Heart right ventricle (tissue), 16 donors: ENCODE results near the gene STX2. TPM values are rescaled to one million over a fixed set of nuclear protein-coding genes. Genes with fewer than 3 reads are reported as not detected.

Experiments used
- ATAC-seq, 8 donors: fragments of 200-7000 bp; cut with Tn5 transposase; one replicate each; pipeline ENCODE4 v1.9.1; 2020; ENCODE audit warnings: mild to moderate bottlenecking in 8 of 8, moderate library complexity in 8 of 8, moderate number of reproducible peaks in 1 of 8
- DNase-seq, 2 donors: peaks; one replicate each; pipeline ENCODE4 v3.0.0-alpha.2; 2020
- H3K27ac ChIP-seq, 10 donors: fragments of 200-600 bp; sonication (generic) in 2 of 10; one replicate each; pipeline versions ENCODE4 v1.5.0 to v1.8.0; 2020 to 2022; ENCODE audit warnings: mild to moderate bottlenecking in 3 of 10
- H3K27me3 ChIP-seq, 7 donors: fragments of 200-600 bp; one replicate each; pipeline ENCODE4 v1.8.0; 2021 to 2022; ENCODE audit warnings: mild to moderate bottlenecking in 2 of 7
- H3K36me3 ChIP-seq, 9 donors: fragments of 200-600 bp; sonication (generic) in 1 of 9; one replicate each; pipeline versions ENCODE4 v1.5.0 to v1.8.0; 2020 to 2022; ENCODE audit warnings: mild to moderate bottlenecking in 2 of 9
- H3K4me1 ChIP-seq, 9 donors: fragments of 200-600 bp; sonication (generic) in 1 of 9; one replicate each; pipeline versions ENCODE4 v1.5.0 to v1.8.0; 2020 to 2022; ENCODE audit warnings: mild to moderate bottlenecking in 4 of 9
- H3K4me3 ChIP-seq, 10 donors: fragments of 200-600 bp; sonication (generic) in 2 of 10; one replicate each; pipeline versions ENCODE4 v1.5.0 to v1.8.0; 2020 to 2022; ENCODE audit warnings: mild to moderate bottlenecking in 7 of 10, moderate library complexity in 2 of 10
- H3K9me3 ChIP-seq, 11 donors: fragments of 200-600 bp in 10 of 11; sonication (generic) in 2 of 11; one replicate each; pipeline versions ENCODE4 v1.5.0 to v1.8.0; 2013 to 2022; ENCODE audit warnings: mild to moderate bottlenecking in 2 of 11, control low read depth in 1 of 11, moderate library complexity in 1 of 11
- CTCF ChIP-seq, 9 donors: fragments of 200-600 bp; sonication (generic) in 2 of 9; IDR thresholded peaks; one replicate each; pipeline versions ENCODE4 v1.5.0 to v1.8.0; 2021 to 2022; ENCODE audit warnings: antibody characterized with exemption in 9 of 9, mild to moderate bottlenecking in 5 of 9, moderate library complexity in 1 of 9
- WGBS, 2 donors: extraction: QIAGEN DNeasy Blood & Tissue Kit; methylation state at CpG; one replicate each; pipeline ENCODE4 v1.1.7; 2013; ENCODE audit warnings: inconsistent platforms in 1 of 2; 5-methylcytosine and 5-hydroxymethylcytosine counted together
- intact Hi-C, 10 donors: fragments of 100-400 bp; cut with DNase I; formaldehyde crosslinking; loops; one replicate each; pipeline versions ENCODE4 v1.11.1 to v1.14.2; 2022
- polyA plus RNA-seq, 2 donors: library from polyadenylated mRNA; stranded (reverse); fragments of 200-250 nt; gene quantifications; one replicate each; pipeline ENCODE4 v1.2.3, GENCODE V29; 2013
- total RNA-seq, 10 donors: library from RNA; stranded (reverse); fragmentation: NEBNext Ultra II Directional in 3 of 10; extraction: Animal tissue kit (Norgen Biotek cat#: 25700) in 3 of 10; gene quantifications; one replicate each; pipeline versions ENCODE4 v1.2.1 to v1.2.4, GENCODE V29; 2021 to 2023
- donor health status: Arrhythmogenic right ventricular cardiomyopathy.
- donor health status: ischemic (EF 13 %, LVEDD 7.1; RV severe dilation, severe dysfunction).
- donor health status: healthy with polysubstance abuse.
- donor health status: DM: no; HTN: yes; CAD: no.
- donor health status: DM: no; HTN: no; CAD: no.
- donor health status: ischemic (EF 25% LVEDD 6.9; RV normal size, moderate dysfunction).
- donor health status: ischemic (EF 25% LVEDD 5.7; RV mildly dilated, moderate dysfunction).
- donor health status: healthy.
- donor health status: DM: yes; HTN: yes; CAD: no.
- donor health status: Ischemic cardiomyopathy.
- donor health status: ischemic (EF 35%, LVEDD 5.7; RV mildly dilated, moderate dysfunction).
- donor health status: nonischemic (EF 11% LVEDD 7.7; RV severe dilation, severe dysfunction).
- donor health status: DM: yes; HTN: yes; CAD: no.
- donor health status: PGD.
- donor health status: ischemic (EF 29% LVEDD 5.4; RV normal size, mild dysfunction).
- donor health status: nonischemic (EF 23%, LVEDD 6.1; RV moderate dilation, normal function).

Gene STX2
- total and polyA plus RNA-seq, 12 donors, result 6.0 to 17.0 (median 11.6) TPM

- Histone ChIP-seq H3K27me3 (no peaks in the 10 kb centered on the region), H3K4me3 (no peak overlapping the region), H3K9me3 (no peaks in the 10 kb centered on the region), H3K4me1 (peaks cover 0 to 12% (median 7%) of the 10 kb centered on the region in 9 donors), H3K27ac (no peak overlapping the region), H3K36me3 (peaks cover 0 to 51% (median 5%) of the 10 kb centered on the region in 9 donors)
- intact Hi-C loops, result loop anchor here in 3 of 10 donors (5.0 kb wide), 1 partner anchor 53 kb away; no protein-coding TSS in a partner anchor
- DNase-seq (no peak), ATAC-seq (no peak)
- TF ChIP-seq CTCF (IDR thresholded peaks at IDR 0.05), result no peak
- WGBS, 2 donors, result 80 to 91% methylated on average over 14 of the region's 14 CpGs
Observed at GRCh38 chr12:130815028-130815741, 23.9 kb downstream of the STX2 start.

- Histone ChIP-seq H3K36me3 (peaks cover 0 to 63% (median 5%) of the 10 kb centered on the region in 9 donors), H3K4me3 (no peak overlapping the region), H3K27me3 (no peaks in the 10 kb centered on the region), H3K4me1 (peaks cover 0 to 8% (median 4%) of the 10 kb centered on the region in 9 donors), H3K9me3 (no peaks in the 10 kb centered on the region), H3K27ac (no peak overlapping the region)
- intact Hi-C loops, result loop anchor here in 2 of 10 donors (1.0 to 5.0 kb wide), 2 partner anchors 38 to 417 kb away; no protein-coding TSS in a partner anchor
- no peak for DNase-seq
- TF ChIP-seq CTCF (IDR thresholded peaks at IDR 0.05), result no peak
- 96% methylated on average over 14 of the region's 14 CpGs for WGBS, 2 donors
- ATAC-seq, result no peak
Observed at GRCh38 chr12:130813949-130814348, 25.1 kb downstream of the STX2 start.

GRCh38 chr12:130813436-130813835 is 25.6 kb downstream of the STX2 start:
- ATAC-seq, result no peak
- 83 to 88% methylated on average over 10 of the region's 10 CpGs for WGBS, 2 donors
- peaks cover 0 to 3% (median 2%) of the 10 kb centered on the region in 9 donors for H3K4me1 ChIP-seq
- H3K27me3 ChIP-seq, result no peaks in the 10 kb centered on the region
- intact Hi-C loops, result loop anchor here in 2 of 10 donors (1.0 to 5.0 kb wide), 2 partner anchors 37 to 416 kb away; no protein-coding TSS in a partner anchor
- H3K27ac ChIP-seq, result no peak overlapping the region
- no peak for TF ChIP-seq CTCF (IDR thresholded peaks at IDR 0.05)
- no peak overlapping the region for H3K4me3 ChIP-seq
- no peak for DNase-seq
- no peaks in the 10 kb centered on the region for H3K9me3 ChIP-seq
- peaks cover 0 to 68% (median 5%) of the 10 kb centered on the region in 9 donors for H3K36me3 ChIP-seq

GRCh38 chr12:130809791-130810190 is 29.3 kb downstream of the STX2 start:
- WGBS, 2 donors, result 93 to 97% methylated on average over 6 of the region's 6 CpGs
- Histone ChIP-seq H3K4me1 (no peaks in the 10 kb centered on the region), H3K36me3 (peaks cover 0 to 88% (median 18%) of the 10 kb centered on the region in 9 donors), H3K4me3 (no peak overlapping the region), H3K9me3 (no peaks in the 10 kb centered on the region), H3K27ac (no peak overlapping the region), H3K27me3 (no peaks in the 10 kb centered on the region)
- ATAC-seq, result no peak
- intact Hi-C loops, result loop anchor here in 1 of 10 donors (5.0 kb wide), 1 partner anchor 412 kb away; no protein-coding TSS in a partner anchor
- TF ChIP-seq CTCF (IDR thresholded peaks at IDR 0.05), result no peak
- no peak for DNase-seq
